ENCODE measurements around the gene MESP1.

MESP1 gene

GRCh38 chr15:89756897-89757296 is 5.8 kb upstream of the MESP1 start:
- no peak for DNase-seq

- DNase-seq, result no peak
These were observed 4.7 kb upstream of the MESP1 start for GRCh38 chr15:89755701-89756100.

GRCh38 chr15:89754361-89755154 is 3.5 kb upstream of the MESP1 start:
- DNase-seq, result no peak

GRCh38 chr15:89753855-89754254 is 2.8 kb upstream of the MESP1 start:
- no peak for DNase-seq

- DNase-seq, result no peak
These were observed 699 bp upstream of the MESP1 start for GRCh38 chr15:89751748-89752147.

- DNase-seq, result peak in 1 of 2 experiments; percentile 7
These were observed 994 bp downstream of the MESP1 start for GRCh38 chr15:89749951-89750559.

- no peak for DNase-seq
These were observed 1.5 kb downstream of the MESP1 start for GRCh38 chr15:89749526-89749925.

- DNase-seq, result no peak
These were observed 2.0 kb downstream of the MESP1 start for GRCh38 chr15:89749054-89749453.

- no peak for DNase-seq
These were observed 3.1 kb downstream of the MESP1 start for GRCh38 chr15:89747708-89748682.

GRCh38 chr15:89746386-89746780 is 4.7 kb downstream of the MESP1 start:
- no peak for DNase-seq

- DNase-seq, result no peak
These were observed 5.3 kb downstream of the MESP1 start for GRCh38 chr15:89745768-89746167.

GRCh38 chr15:89745131-89745530 is 5.9 kb downstream of the MESP1 start:
- DNase-seq, result no peak

GRCh38 chr15:89743594-89743993 is 7.5 kb downstream of the MESP1 start:
- no peak for DNase-seq

GRCh38 chr15:89743011-89743410 is 8.0 kb downstream of the MESP1 start:
- no peak for DNase-seq

- DNase-seq, result peak; percentile 33 to 36
These were observed 10.9 kb downstream of the MESP1 start for GRCh38 chr15:89740137-89740536.

GRCh38 chr15:89735773-89736172 is 15.3 kb downstream of the MESP1 start:
- DNase-seq, result no peak

GRCh38 chr15:89732451-89733172 is 18.4 kb downstream of the MESP1 start:
- DNase-seq, result no peak

- DNase-seq, result no peak
These were observed 19.8 kb downstream of the MESP1 start for GRCh38 chr15:89731275-89731674.

GRCh38 chr15:89728254-89728653 is 22.8 kb downstream of the MESP1 start:
- DNase-seq, result no peak

- no peak for DNase-seq
These were observed 26.0 kb downstream of the MESP1 start for GRCh38 chr15:89725064-89725463.

GRCh38 chr15:89724621-89725020 is 26.4 kb downstream of the MESP1 start:
- no peak for DNase-seq

- no peak for DNase-seq
These were observed 28.0 kb downstream of the MESP1 start for GRCh38 chr15:89723031-89723430.

- no peak for DNase-seq
These were observed 36.3 kb downstream of the MESP1 start for GRCh38 chr15:89714775-89715174.
